HG03025 (cell line): ENCODE results near the gene ZNF362.

ENCODE experiments used
- ATAC-seq: cut with Tn5 transposase; IDR thresholded peaks from one replicate; pipeline ENCODE4 v1.9.1; 2021; ENCODE audit warnings: mild to moderate bottlenecking, moderate library complexity; ENCODE audit not compliant: unreplicated experiment, low FRiP score

ZNF362 gene

GRCh38 chr1:33244143-33244808 is 12.0 kb upstream of the ZNF362 start:
- no peak for ATAC-seq

GRCh38 chr1:33244809-33245186 is 11.5 kb upstream of the ZNF362 start:
- ATAC-seq: no peak

- no peak for ATAC-seq
Observed at GRCh38 chr1:33246171-33246570, 10.1 kb upstream of the ZNF362 start.

- ATAC-seq: no peak
Observed at GRCh38 chr1:33247545-33247944, 8.7 kb upstream of the ZNF362 start.

- no peak for ATAC-seq
Observed at GRCh38 chr1:33248244-33248643, 8.0 kb upstream of the ZNF362 start.

GRCh38 chr1:33249422-33249821 is 6.9 kb upstream of the ZNF362 start:
- ATAC-seq: no peak

GRCh38 chr1:33250217-33250616 is 6.1 kb upstream of the ZNF362 start:
- ATAC-seq: no peak

- no peak for ATAC-seq
Observed at GRCh38 chr1:33250724-33251123, 5.6 kb upstream of the ZNF362 start.

- ATAC-seq: no peak
Observed at GRCh38 chr1:33254491-33254890, 1.8 kb upstream of the ZNF362 start.

- ATAC-seq: no peak
Observed at GRCh38 chr1:33255347-33256220, 708 bp upstream of the ZNF362 start.

GRCh38 chr1:33256221-33256470 is 146 bp upstream of the ZNF362 start:
- no peak for ATAC-seq

- no peak for ATAC-seq
Observed at GRCh38 chr1:33257207-33257771, 997 bp downstream of the ZNF362 start.

GRCh38 chr1:33257772-33258712 is 1.8 kb downstream of the ZNF362 start:
- ATAC-seq: no peak

- ATAC-seq: no peak
Observed at GRCh38 chr1:33258788-33259274, 2.5 kb downstream of the ZNF362 start.

GRCh38 chr1:33259879-33260278 is 3.6 kb downstream of the ZNF362 start:
- ATAC-seq: no peak

- no peak for ATAC-seq
Observed at GRCh38 chr1:33260439-33260838, 4.1 kb downstream of the ZNF362 start.

- no peak for ATAC-seq
Observed at GRCh38 chr1:33261344-33261743, 5.1 kb downstream of the ZNF362 start.

- ATAC-seq: no peak
Observed at GRCh38 chr1:33263890-33264504, 7.7 kb downstream of the ZNF362 start.

GRCh38 chr1:33265780-33266605 is 9.7 kb downstream of the ZNF362 start:
- ATAC-seq: no peak
